GM18858 (cell line): ENCODE results near the gene CYP27C1.

Source experiments
- ATAC-seq: cut with Tn5 transposase; IDR thresholded peaks from one replicate; pipeline ENCODE4 v1.9.1; 2021; ENCODE audit not compliant: unreplicated experiment

Gene CYP27C1

DNA sequence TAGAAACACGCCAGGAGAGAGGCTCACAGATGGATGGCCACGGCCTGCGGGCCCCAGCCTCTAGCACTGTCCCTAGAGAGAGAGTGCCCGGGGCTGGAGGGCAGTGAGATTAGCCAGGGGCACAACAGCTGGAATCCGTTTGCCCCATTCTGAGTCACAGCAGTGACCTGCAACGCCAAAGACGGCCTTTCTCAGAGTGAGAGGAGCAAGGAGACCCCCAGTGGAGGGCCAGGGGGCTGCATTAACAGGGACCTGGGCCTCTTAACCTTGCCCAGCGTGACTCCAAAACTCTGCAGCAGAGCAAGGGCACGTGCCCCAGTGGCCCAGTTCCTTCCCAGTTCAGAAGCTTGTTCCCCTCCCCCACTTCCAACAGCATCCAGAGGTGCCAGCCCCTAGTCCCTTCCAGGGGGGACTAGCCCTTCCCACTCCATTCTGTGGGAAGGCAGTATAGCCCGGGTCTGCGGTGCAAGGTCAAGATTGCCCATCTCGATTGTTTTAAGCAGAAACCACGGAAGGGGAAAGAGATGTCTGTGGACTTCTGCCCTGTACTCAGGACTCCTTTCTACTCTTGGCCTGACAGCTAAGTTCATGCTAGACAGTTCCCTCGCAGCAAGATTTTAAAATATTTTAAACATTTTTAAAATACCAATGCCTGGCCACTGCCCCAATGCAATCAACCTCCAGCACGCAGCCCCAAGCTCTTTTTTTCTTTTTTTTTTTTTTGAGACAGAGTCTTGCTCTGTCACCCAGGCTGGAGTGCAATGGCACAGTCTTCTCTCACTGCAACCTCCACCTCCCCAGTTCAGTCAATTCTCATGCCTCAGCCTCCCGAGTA, 62.2 kb downstream of the CYP27C1 start:
- no peak for ATAC-seq

GRCh38 chr2:127157114-127157513, 63.0 kb downstream of the CYP27C1 start:
- ATAC-seq, result no peak

- no peak for ATAC-seq
Observed at GRCh38 chr2:127155947-127156346, 64.2 kb downstream of the CYP27C1 start.

- ATAC-seq, result no peak
Observed at GRCh38 chr2:127155028-127155581, 65.0 kb downstream of the CYP27C1 start.

DNA sequence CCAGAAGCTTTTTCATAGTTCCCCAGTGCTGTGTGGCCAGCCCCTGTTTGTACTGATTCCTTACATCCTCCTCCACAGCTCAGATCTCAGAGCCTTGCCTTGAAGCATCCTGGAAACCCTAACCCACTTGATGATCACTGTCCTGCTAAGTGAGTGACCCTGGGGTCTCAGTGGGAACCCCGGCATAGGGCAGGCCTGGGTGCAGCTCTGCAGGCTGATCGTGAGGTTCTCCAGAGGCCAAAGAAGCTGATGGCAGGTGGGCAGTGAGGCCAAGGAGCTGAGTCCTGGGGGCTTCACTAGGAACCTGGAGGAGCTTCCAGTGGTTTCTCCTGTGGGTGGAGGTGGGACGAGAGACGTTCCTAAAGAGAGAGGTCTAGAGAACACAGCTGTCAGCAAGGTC, 65.7 kb downstream of the CYP27C1 start:
- no peak for ATAC-seq

GRCh38 chr2:127153691-127154158, 66.4 kb downstream of the CYP27C1 start:
- no peak for ATAC-seq

- no peak for ATAC-seq
Observed at GRCh38 chr2:127150996-127151395, 69.1 kb downstream of the CYP27C1 start.

- no peak for ATAC-seq
Observed at GRCh38 chr2:127149384-127149783, 70.7 kb downstream of the CYP27C1 start.

DNA sequence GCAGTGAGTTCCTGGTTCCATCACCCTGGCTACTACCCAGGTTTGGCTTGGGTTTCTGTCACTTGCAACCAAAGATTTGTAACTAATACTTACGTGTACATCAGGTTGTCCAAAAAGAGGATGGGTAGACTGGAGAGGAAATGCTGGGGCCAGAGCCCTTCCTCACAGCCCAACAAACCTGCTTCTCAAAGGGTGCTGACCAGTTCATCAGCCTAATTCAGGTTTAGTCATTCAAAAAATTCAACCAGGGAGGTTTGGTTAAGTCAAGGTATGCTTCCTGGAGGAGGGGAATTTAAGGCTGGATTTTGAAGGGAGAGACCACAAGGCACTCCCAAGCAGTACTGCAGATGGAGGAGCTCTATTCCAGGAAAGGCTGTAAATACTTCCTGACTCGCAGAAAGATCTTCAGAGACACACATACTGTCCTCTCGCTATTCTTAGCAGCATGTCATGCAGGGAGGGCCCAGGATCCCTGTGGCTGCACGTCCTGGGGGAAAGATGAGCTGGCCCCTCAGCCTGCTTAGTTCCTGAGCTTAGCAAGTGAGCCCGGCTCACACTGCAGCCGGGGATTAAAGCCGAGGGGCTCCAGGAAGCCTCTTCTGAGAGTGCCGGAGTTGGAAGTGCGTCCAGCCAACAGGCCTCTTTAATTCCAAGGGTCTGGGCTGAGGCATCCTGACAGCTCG, 73.1 kb downstream of the CYP27C1 start:
- ATAC-seq, result no peak

GRCh38 chr2:127146071-127146725, 73.9 kb downstream of the CYP27C1 start:
- ATAC-seq, result no peak

GRCh38 chr2:127145280-127145895, 74.7 kb downstream of the CYP27C1 start:
- ATAC-seq, result no peak

DNA sequence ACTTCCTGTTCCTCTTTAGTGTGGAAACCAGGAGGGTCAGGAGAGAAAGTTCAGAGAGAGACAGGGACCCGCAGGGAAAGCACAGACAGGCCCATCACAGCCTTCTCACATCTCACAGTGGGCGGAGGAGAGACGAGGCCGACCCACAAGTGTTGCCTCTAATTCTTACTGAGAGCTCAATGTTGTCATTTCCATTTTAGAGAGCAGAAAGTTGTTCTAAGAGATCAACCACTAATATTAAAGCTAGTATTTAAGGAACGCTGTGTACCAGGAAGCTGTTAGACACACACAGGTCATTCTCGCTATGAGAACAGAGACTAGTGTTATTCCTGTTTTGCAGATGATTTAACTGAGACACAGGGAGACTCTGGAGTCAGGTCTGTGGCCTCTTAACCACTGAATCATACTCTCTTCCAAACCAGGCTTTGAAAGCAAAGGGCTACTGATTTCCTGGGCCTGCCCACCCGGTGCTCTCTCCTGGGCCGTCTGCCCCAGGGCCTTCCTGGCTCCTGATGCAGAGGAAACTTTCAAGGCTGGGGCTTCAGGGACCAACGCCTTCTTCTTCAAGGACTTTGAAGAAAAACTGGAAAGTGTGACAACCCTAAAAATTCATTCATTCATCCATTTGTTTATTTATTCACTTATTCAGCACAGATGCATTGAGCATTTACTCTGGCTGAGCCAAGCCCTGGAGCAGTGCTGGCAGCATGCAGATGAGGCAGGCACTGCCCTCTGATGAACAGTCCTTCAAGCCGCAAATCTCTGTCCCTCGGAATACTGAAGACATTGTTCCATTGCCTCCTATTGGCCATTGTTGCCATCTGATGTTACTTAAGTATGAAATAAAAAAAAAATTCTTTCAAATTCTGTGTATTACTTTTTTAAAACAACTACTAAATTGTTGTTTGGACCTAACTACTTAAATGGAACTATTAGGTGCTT, 76.0 kb downstream of the CYP27C1 start:
- no peak for ATAC-seq

- no peak for ATAC-seq
Observed at GRCh38 chr2:127142663-127143630, 77.2 kb downstream of the CYP27C1 start.

GRCh38 chr2:127140538-127140937, 79.6 kb downstream of the CYP27C1 start:
- ATAC-seq, result no peak

DNA sequence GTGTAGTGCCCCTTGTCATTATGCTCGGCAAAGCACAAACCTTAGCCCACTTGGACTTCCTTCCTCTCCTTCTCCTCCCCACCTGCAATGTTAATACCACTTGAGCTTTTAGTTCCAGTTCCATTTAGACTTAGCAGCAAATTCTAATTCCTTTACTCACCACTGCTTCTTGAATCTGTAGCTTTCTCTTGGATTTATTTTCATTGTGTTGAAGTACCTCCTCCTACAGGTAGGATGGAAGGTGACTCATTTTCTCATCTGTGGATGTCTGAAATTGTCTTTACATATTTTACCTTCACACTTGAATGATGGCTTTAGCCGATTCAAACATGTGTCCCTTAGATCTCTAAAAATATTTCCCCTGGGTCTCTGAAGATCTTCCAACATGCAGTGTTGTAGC, 80.3 kb downstream of the CYP27C1 start:
- ATAC-seq, result no peak

DNA sequence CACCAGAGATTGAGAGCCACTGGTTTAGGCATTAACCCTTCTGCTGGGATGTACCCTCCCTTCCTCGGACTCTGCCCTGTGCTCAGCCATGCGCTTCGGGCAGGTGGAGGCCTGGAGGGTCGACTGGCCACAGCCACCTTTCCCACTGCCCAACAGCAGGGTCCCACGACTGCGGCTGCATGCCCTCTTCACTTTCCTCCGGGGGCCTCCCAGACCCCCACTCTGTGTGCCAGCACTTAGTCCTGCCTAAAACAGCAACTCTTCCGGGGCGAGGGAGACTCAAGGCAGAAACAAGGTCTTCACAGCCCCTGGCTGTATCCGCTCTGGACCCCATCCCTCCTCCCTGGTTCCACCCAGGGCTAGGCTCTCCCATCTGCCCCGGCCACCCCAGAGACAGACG, 81.8 kb downstream of the CYP27C1 start:
- ATAC-seq, result no peak

DNA sequence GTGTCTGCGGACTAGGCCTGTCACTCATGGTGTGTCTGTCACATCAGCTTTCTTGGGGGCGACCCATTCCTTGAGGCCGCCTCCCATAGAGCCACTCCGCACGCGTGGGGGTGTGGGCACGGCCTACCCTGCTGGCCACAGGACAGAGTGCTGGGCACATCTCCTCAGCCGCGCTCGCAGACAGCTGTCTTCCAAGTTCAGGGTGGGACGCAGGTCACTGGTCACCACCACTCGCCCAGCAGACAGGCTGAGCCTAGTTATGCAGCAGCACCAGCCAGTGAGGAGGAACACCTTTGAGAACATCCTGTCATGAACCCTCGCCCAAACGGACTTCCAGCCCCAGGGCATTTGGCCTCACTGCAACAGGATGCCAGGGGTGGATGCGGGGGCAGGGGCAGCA, 82.4 kb downstream of the CYP27C1 start:
- ATAC-seq, result no peak

- ATAC-seq, result no peak
Observed at GRCh38 chr2:127137225-127137624, 82.9 kb downstream of the CYP27C1 start.
